Adrenal gland (tissue), 5 donors: ENCODE results near the gene TXLNG.

Source experiments
- POLR2A ChIP-seq, 2 donors: fragments of 450-650 bp; IDR thresholded peaks; one replicate each; pipeline ENCODE4 v1.6.1; 2017; ENCODE audit warnings: antibody characterized with exemption in 2 of 2, mild to moderate bottlenecking in 2 of 2, moderate library complexity in 1 of 2
- TF ChIP-seq, protein P1 (sequence below), 6 experiments: fragments of 450-650 bp in 4 of 6; fragments of 200-600 bp in 2 of 6; sonication (generic) in 1 of 6; IDR thresholded peaks; 1 replicate in 5 of 6; 2 replicates in 1 of 6; pipeline versions ENCODE4 v1.5.1 to v1.8.0; 2016 to 2021; ENCODE audit warnings: antibody characterized with exemption in 6 of 6, mild to moderate bottlenecking in 2 of 6, moderate library complexity in 1 of 6
- donor health status: DM: no; HTN: no; CAD: no.

DNA sequence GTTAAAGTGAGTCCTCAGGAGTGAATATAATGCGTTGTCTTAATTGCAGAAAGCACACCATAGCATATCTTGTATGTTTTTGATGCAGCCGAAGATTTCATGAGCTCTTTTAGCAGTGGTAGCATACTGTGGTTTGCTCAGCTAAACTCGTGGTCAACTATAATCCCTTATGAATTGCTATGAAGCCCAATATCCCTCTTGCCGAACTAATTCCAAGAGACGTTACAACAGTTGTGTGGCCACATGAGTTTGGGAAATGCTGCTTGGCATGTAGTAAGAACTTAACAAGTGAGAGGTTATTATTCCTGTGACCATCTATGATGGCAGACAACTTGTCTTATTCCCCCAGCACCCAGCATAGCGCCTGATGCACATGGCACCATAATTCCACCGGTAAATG, 36.1 kb upstream of the TXLNG start:
- TF ChIP-seq, protein P1, sequence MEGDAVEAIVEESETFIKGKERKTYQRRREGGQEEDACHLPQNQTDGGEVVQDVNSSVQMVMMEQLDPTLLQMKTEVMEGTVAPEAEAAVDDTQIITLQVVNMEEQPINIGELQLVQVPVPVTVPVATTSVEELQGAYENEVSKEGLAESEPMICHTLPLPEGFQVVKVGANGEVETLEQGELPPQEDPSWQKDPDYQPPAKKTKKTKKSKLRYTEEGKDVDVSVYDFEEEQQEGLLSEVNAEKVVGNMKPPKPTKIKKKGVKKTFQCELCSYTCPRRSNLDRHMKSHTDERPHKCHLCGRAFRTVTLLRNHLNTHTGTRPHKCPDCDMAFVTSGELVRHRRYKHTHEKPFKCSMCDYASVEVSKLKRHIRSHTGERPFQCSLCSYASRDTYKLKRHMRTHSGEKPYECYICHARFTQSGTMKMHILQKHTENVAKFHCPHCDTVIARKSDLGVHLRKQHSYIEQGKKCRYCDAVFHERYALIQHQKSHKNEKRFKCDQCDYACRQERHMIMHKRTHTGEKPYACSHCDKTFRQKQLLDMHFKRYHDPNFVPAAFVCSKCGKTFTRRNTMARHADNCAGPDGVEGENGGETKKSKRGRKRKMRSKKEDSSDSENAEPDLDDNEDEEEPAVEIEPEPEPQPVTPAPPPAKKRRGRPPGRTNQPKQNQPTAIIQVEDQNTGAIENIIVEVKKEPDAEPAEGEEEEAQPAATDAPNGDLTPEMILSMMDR (IDR thresholded peaks at IDR 0.05), result no peak
- no peak for TF ChIP-seq POLR2A (IDR thresholded peaks at IDR 0.05)
